Hematopoietic multipotent progenitor cell treated with erythropoietin and hydrocortisone succinate and interleukin-3 and kit ligand, for 8 days (in vitro differentiated cells): Measurements from ENCODE around the gene SCPEP1.

ENCODE experiments used
- DNase-seq: peaks from one replicate; pipeline ENCODE4 v3.0.0-alpha.2; 2015

The SCPEP1 gene

GRCh38 chr17:57044976-57045867 is 67.3 kb downstream of the SCPEP1 start:
- DNase-seq = no peak

- no peak for DNase-seq
Measured at GRCh38 chr17:57045868-57046704, 68.2 kb downstream of the SCPEP1 start.

GRCh38 chr17:57046749-57047148 is 68.8 kb downstream of the SCPEP1 start:
- no peak for DNase-seq

- DNase-seq = no peak
Measured at GRCh38 chr17:57048096-57048495, 70.2 kb downstream of the SCPEP1 start.

GRCh38 chr17:57050306-57050705 is 72.4 kb downstream of the SCPEP1 start:
- no peak for DNase-seq

GRCh38 chr17:57051886-57052361 is 74.0 kb downstream of the SCPEP1 start:
- no peak for DNase-seq
